GM12878 (cell line): ENCODE measurements around the gene COX15. TPM values are rescaled to one million over a fixed set of nuclear protein-coding genes. Genes with fewer than 3 reads are reported as not detected.

Experiments used
- ATAC-seq: fragments of 200-7000 bp; cut with Tn5 transposase; 3 replicates; pipeline ENCODE4 v1.9.1; 2020; ENCODE audit warnings: mild to moderate bottlenecking, moderate library complexity
- BruUV-seq: library from RNA; stranded (reverse); fragments of 400-500 nt; replicated peaks from 2 replicates; lab custom pipeline; 2021; lab: Mats Ljungman, UMichigan
- CTCF ChIA-PET: fragments of 300-600 bp; sonication (Branson Sonifier 250); formaldehyde crosslinking; extraction: SDS; loops from one replicate; lab custom pipeline; 2021; ENCODE audit warnings: inconsistent platforms; lab: Yijun Ruan, JAX
- POLR2A ChIA-PET: fragments of 350-600 bp; formaldehyde crosslinking; extraction: SDS; loops from one replicate; lab custom pipeline; 2021; ENCODE audit warnings: inconsistent platforms; lab: Charles Lee
- RAD21 ChIA-PET: fragments of 300-600 bp; sonication (Branson Sonifier 250); formaldehyde crosslinking; loops from one replicate; lab custom pipeline; 2023; ENCODE audit warnings: antibody characterized with exemption; ENCODE audit not compliant: unreplicated experiment; lab: Charles Lee
- SMC1A ChIA-PET: fragments of 300-600 bp; sonication (Branson Sonifier 250); formaldehyde crosslinking; loops from one replicate; lab custom pipeline; 2023; ENCODE audit not compliant: unreplicated experiment, uncharacterized antibody; lab: Charles Lee
- DNase-seq: peaks from one replicate; pipeline ENCODE4 v3.0.0-alpha.2; 2011; ENCODE audit warnings: low read depth, low spot score
- FAIRE-seq: peaks from 3 replicates; lab custom pipeline; 2011; peaks lifted over from hg19 to GRCh38; lab: Jason Lieb, UNC
- H2AFZ ChIP-seq: 2 replicates; pipeline ENCODE4 v1.6.0; 2011; ENCODE audit warnings: low read depth, low read length, control low read depth; ENCODE audit not compliant: control insufficient read depth
- H3K27ac ChIP-seq: 2 replicates; pipeline ENCODE4 v1.5.1; 2011; ENCODE audit warnings: control low read depth; ENCODE audit not compliant: control insufficient read depth, insufficient read depth
- H3K27me3 ChIP-seq, 2 experiments: replicated peaks in 1 of 2; 2 replicates each; pipeline versions ENCODE4 v1.6.0 to v1.6.1; 2011; ENCODE audit warnings: low read length in 1 of 2; ENCODE audit not compliant: control insufficient read depth in 2 of 2, insufficient read depth in 2 of 2
- H3K36me3 ChIP-seq, 2 experiments: 2 replicates each; pipeline ENCODE4 v1.5.1; 2011; ENCODE audit warnings: low read length in 1 of 2; ENCODE audit not compliant: control insufficient read depth in 2 of 2, insufficient read depth in 2 of 2
- H3K4me1 ChIP-seq: 2 replicates; pipeline ENCODE4 v1.6.1; 2011; ENCODE audit warnings: mild to moderate bottlenecking, low read length, moderate library complexity, mixed read lengths; ENCODE audit not compliant: control insufficient read depth, insufficient read depth
- H3K4me2 ChIP-seq: 2 replicates; pipeline ENCODE4 v1.6.0; 2011; ENCODE audit warnings: control low read depth; ENCODE audit not compliant: control insufficient read depth, insufficient read depth
- H3K4me3 ChIP-seq: fragments of 200-600 bp; sonication (generic); 2 replicates; pipeline ENCODE4 v1.5.1; 2016
- H3K79me2 ChIP-seq: 2 replicates; pipeline ENCODE4 v1.6.0; 2011; ENCODE audit warnings: low read length; ENCODE audit not compliant: control insufficient read depth, insufficient read depth
- H3K9ac ChIP-seq: 2 replicates; pipeline ENCODE4 v1.8.0; 2011; ENCODE audit warnings: low read length, control low read depth, mixed read lengths; ENCODE audit not compliant: control insufficient read depth, insufficient read depth
- H3K9me3 ChIP-seq: replicated peaks from 3 replicates; pipeline ENCODE4 v1.5.1; 2011; ENCODE audit warnings: mild to moderate bottlenecking, low read length; ENCODE audit not compliant: control insufficient read depth, insufficient read depth
- H4K20me1 ChIP-seq: 2 replicates; pipeline ENCODE4 v1.6.0; 2011; ENCODE audit not compliant: control insufficient read depth, insufficient read depth
- CEBPB ChIP-seq, 2 experiments: fragments of 150-350 bp in 1 of 2; IDR thresholded peaks; 2 replicates each; pipeline ENCODE4 v1.6.1; 2012 to 2014; ENCODE audit warnings: low read depth in 2 of 2, low read length in 2 of 2, borderline replicate concordance in 1 of 2, inconsistent platforms in 1 of 2
- CHD4 ChIP-seq: fragments of 200-600 bp; sonication (generic); IDR thresholded peaks from 2 replicates; pipeline ENCODE4 v1.6.1; 2016; ENCODE audit warnings: mild to moderate bottlenecking
- NBN ChIP-seq: fragments of 450-650 bp; IDR thresholded peaks from 2 replicates; pipeline ENCODE4 v1.6.1; 2016
- NFYA ChIP-seq: IDR thresholded peaks from 2 replicates; pipeline ENCODE4 v1.6.1; 2011; ENCODE audit warnings: low read depth, mild to moderate bottlenecking, low read length, improper control_type of control experiment, borderline replicate concordance
- PML ChIP-seq: IDR thresholded peaks from 2 replicates; pipeline ENCODE4 v1.6.1; 2012; ENCODE audit warnings: low read length, inconsistent platforms
- RB1 ChIP-seq: fragments of 450-650 bp; formaldehyde crosslinking; IDR thresholded peaks from 2 replicates; pipeline ENCODE4 v1.6.1; 2017; ENCODE audit warnings: mild to moderate bottlenecking, borderline replicate concordance
- RELA ChIP-seq: fragments of 450-650 bp; IDR thresholded peaks from 2 replicates; pipeline ENCODE4 v1.8.0; 2014; ENCODE audit warnings: borderline replicate concordance; ENCODE audit not compliant: partially characterized antibody
- SMC3 ChIP-seq: IDR thresholded peaks from 2 replicates; pipeline ENCODE4 v1.6.1; 2011; ENCODE audit warnings: low read length, improper control_type of control experiment, borderline replicate concordance
- SREBF1 ChIP-seq: IDR thresholded peaks from 2 replicates; pipeline ENCODE4 v1.6.1; 2012; ENCODE audit warnings: mild to moderate bottlenecking, low read length
- SRF ChIP-seq, 2 experiments: IDR thresholded peaks; 2 replicates each; pipeline ENCODE4 v1.6.1; 2011; ENCODE audit warnings: low read depth in 2 of 2, low read length in 2 of 2, mild to moderate bottlenecking in 1 of 2, moderate library complexity in 1 of 2
- TCF12 ChIP-seq: IDR thresholded peaks from 2 replicates; pipeline ENCODE4 v1.6.1; 2011; ENCODE audit warnings: low read depth, mild to moderate bottlenecking, low read length
- WGBS: methylation state at CpG from one replicate; pipeline ENCODE4 v1.1.6; 2016; ENCODE audit warnings: low lambda C conversion rate; ENCODE audit not compliant: insufficient replicate concordance, insufficient coverage; ENCODE audit errors: missing lambda C conversion rate; 5-methylcytosine and 5-hydroxymethylcytosine counted together
- in situ Hi-C: fragments of 300-500 bp; cut with MboI; formaldehyde crosslinking; loops from 9 replicates; pipeline ENCODE4 v1.14.3; 2018; ENCODE audit warnings: mixed read lengths
- intact Hi-C: fragments of 100-400 bp; cut with micrococcal nuclease; formaldehyde crosslinking; loops from one replicate; pipeline ENCODE4 v1.14.2; 2022; ENCODE audit not compliant: unreplicated experiment
- polyA plus RNA-seq, 11 experiments: library from polyadenylated mRNA; depleted of rRNA in 4 of 11; unstranded in 6 of 11; stranded (reverse) in 5 of 11; fragments of >200 nt; fragmentation: Nextera tagmentation in 4 of 11; fragmentation: Illumina TruSeq in 1 of 11; extraction: Ambion mirVana in 4 of 11; extraction: Trizol in 1 of 11; gene quantifications; 1 replicate in 1 of 11; 2 replicates in 10 of 11; pipeline versions ENCODE4 v1.2.1 to v1.2.3, GENCODE V29; 2011 to 2016; ENCODE audit warnings: inconsistent platforms in 2 of 11, missing spikeins in 2 of 11, low read depth in 1 of 11
- total RNA-seq, 4 experiments: library from RNA; depleted of rRNA in 3 of 4; stranded (reverse); fragments of >200 nt in 3 of 4; fragmentation: Illumina TruSeq in 1 of 4; extraction: Trizol in 1 of 4; gene quantifications; 2 replicates each; pipeline versions ENCODE4 v1.2.1 to v1.2.3, GENCODE V29; 2013 to 2021
- TF ChIP-seq, protein P1 (sequence below): IDR thresholded peaks from 2 replicates; pipeline ENCODE4 v1.6.1; 2011; ENCODE audit warnings: borderline replicate concordance, low read depth, mild to moderate bottlenecking, moderate library complexity, mixed read lengths, low read length; ENCODE audit not compliant: insufficient read depth; ENCODE audit errors: extremely low read length
- TF ChIP-seq, protein P2 (sequence below): fragments of 450-650 bp; IDR thresholded peaks from 2 replicates; pipeline ENCODE4 v1.6.1; 2017; ENCODE audit warnings: mild to moderate bottlenecking
- TF ChIP-seq, protein P3 (sequence below): IDR thresholded peaks from 2 replicates; pipeline ENCODE4 v1.6.1; 2011; ENCODE audit warnings: low read depth, low read length, improper control_type of control experiment, borderline replicate concordance

The COX15 gene
- total and polyA plus RNA-seq, 10 of the 15 experiments (the other 5 are each of a cell fraction or from before 2014, with no cell fraction given): 30.2 to 50.7 (median 38.3) TPM

DNA sequence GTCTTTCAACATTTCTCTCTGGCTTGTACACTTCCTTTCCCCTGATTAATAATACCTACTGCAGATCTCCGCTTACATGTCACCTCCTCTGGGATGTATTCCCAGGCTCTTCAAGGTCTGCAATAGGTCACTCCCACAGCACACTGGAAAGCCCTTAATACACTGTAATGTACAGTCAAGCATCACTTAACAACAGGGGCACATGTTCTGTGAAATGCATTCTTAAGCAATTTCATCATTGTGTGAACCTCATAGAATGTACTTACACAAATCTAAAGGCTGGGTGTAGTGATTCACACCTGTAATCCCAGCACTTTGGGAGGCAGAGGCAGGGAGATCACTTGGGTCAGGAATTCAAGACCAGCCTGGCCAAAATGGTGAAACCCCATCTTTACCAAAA, 1.9 kb downstream of the COX15 start:
- Histone ChIP-seq H3K79me2 (peaks cover 32% of the 10 kb centered on the region), H3K9me3 (no peaks in the 10 kb centered on the region), H3K4me1 (peaks cover 5% of the 10 kb centered on the region; the same call in 1 of the 2 replicates), H3K9ac (no peak overlapping the region), H3K27me3 (no peaks in the 10 kb centered on the region), H2AFZ (no peak overlapping the region), H3K4me3 (no peak overlapping the region), H3K4me2 (no peak overlapping the region), H4K20me1 (no peaks in the 10 kb centered on the region), H3K27ac (no peak overlapping the region), H3K36me3 (peaks cover 0 to 5% of the 10 kb centered on the region in 2 experiments; a peak in 3 of 4 replicates)
- DNase-seq (no peak), FAIRE-seq (no peak), ATAC-seq (no peak)
- ChIA-PET POLR2A (interaction anchor here (0.8 kb wide), 1 partner anchor 150 kb away, joined by 5 read pairs; no protein-coding TSS in a partner anchor), RAD21 (no interaction called here), CTCF (no interaction called here), SMC1A (interaction anchor here (0.6 to 1.5 kb wide), 2 partner anchors 11 to 13 kb away, joined by 3 to 4 read pairs; no protein-coding TSS in a partner anchor)
- TF ChIP-seq CHD4: no peak
- intact Hi-C loops: no loop called here
- WGBS: 93% methylated on average over 1 of the region's 1 CpG
- BruUV-seq: no TSS peak
- in situ Hi-C loops: no loop called here

DNA sequence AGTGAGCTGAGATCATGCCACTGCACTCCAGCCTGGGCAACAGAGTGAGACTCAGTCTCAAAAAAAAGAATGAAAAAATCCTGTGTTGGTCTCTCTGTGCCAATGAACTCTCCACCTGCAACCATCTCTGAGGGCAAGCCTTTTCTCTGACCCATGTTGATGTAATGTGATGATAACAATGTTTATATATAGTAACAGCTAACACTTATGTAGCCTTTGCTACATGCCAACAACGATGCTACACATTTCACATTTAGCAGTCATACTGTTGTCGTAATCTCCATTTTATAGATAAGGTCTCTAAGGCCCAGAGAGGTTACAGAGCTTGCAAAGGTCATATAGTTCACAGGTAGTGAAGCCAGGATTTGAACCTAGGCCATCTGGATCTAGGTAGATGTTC, 11.5 kb downstream of the COX15 start:
- Histone ChIP-seq H3K79me2 (no peaks in the 10 kb centered on the region), H2AFZ (no peak overlapping the region), H3K27ac (no peak overlapping the region), H3K4me3 (no peak overlapping the region), H3K27me3 (no peaks in the 10 kb centered on the region), H3K36me3 (peaks cover 2 to 32% of the 10 kb centered on the region in 2 experiments; a peak in 2 of 4 replicates), H3K4me2 (no peak overlapping the region), H3K9ac (no peak overlapping the region), H3K4me1 (no peaks in the 10 kb centered on the region), H3K9me3 (no peaks in the 10 kb centered on the region), H4K20me1 (no peaks in the 10 kb centered on the region)
- WGBS: 97% methylated on average over 2 of the region's 2 CpGs
- ChIA-PET POLR2A (no interaction called here), CTCF (interaction anchor here (3.6 kb wide), 1 partner anchor 12 kb away, joined by 10 read pairs; the partner anchor contains the start of genes COX15 and CUTC), SMC1A (no interaction called here), RAD21 (no interaction called here)
- FAIRE-seq (no peak), DNase-seq (no peak), ATAC-seq (no peak)
- BruUV-seq: no TSS peak
- in situ Hi-C loops: no loop called here
- TF ChIP-seq NFYA (no peak), RB1 (no peak), TCF12 (no peak), SRF (IDR thresholded peaks at IDR 0.05; ENCODE audit: low read depth in 2 of 2, low read length in 2 of 2) (no peak), SMC3 (no peak), PML (no peak), NBN (no peak), SREBF1 (no peak), RELA (no peak), CEBPB (IDR thresholded peaks at IDR 0.05; ENCODE audit: borderline replicate concordance in 1 of 2, low read depth in 2 of 2, low read length in 2 of 2) (no peak)
- TF ChIP-seq, protein P1, sequence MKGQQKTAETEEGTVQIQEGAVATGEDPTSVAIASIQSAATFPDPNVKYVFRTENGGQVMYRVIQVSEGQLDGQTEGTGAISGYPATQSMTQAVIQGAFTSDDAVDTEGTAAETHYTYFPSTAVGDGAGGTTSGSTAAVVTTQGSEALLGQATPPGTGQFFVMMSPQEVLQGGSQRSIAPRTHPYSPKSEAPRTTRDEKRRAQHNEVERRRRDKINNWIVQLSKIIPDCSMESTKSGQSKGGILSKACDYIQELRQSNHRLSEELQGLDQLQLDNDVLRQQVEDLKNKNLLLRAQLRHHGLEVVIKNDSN: no peak
- TF ChIP-seq, protein P2, sequence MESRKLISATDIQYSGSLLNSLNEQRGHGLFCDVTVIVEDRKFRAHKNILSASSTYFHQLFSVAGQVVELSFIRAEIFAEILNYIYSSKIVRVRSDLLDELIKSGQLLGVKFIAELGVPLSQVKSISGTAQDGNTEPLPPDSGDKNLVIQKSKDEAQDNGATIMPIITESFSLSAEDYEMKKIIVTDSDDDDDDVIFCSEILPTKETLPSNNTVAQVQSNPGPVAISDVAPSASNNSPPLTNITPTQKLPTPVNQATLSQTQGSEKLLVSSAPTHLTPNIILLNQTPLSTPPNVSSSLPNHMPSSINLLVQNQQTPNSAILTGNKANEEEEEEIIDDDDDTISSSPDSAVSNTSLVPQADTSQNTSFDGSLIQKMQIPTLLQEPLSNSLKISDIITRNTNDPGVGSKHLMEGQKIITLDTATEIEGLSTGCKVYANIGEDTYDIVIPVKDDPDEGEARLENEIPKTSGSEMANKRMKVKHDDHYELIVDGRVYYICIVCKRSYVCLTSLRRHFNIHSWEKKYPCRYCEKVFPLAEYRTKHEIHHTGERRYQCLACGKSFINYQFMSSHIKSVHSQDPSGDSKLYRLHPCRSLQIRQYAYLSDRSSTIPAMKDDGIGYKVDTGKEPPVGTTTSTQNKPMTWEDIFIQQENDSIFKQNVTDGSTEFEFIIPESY: no peak
- TF ChIP-seq, protein P3, sequence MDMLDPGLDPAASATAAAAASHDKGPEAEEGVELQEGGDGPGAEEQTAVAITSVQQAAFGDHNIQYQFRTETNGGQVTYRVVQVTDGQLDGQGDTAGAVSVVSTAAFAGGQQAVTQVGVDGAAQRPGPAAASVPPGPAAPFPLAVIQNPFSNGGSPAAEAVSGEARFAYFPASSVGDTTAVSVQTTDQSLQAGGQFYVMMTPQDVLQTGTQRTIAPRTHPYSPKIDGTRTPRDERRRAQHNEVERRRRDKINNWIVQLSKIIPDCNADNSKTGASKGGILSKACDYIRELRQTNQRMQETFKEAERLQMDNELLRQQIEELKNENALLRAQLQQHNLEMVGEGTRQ: no peak
- intact Hi-C loops: no loop called here
